Measurements from ENCODE around the gene PRG2.
"Not testable (repeated sequence)": the region's sequence is repeated elsewhere in the genome, so short reads cannot be mapped to it uniquely, and the experiment has no call there.

Gene PRG2

DNA sequence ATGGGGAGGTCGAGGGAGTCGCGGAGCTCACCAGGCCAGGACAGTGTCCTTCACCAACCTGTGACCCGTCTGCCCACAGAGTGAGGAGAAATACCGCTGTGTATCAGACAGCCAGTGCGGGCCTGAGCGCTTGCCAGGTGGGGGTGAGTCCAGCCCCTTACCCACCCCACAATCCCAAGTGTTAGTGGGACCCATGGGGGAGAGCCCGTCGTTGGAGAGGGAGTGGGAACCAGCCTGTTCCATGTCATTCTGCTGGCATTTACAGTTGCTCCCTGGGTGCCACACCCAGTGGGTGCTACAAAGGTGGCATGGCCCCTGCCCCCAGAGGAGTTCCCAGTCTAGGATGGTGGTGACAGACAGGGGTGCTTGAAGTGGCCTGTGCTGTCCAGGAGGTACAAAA, 43.1 kb downstream of the PRG2 start:
- DNase-seq (ENCODE audit: low read depth in 2 of 2): no peak

GRCh38 chr11:57345555-57346211, 44.8 kb downstream of the PRG2 start:
- peak; percentile 36 to 40 for DNase-seq (ENCODE audit: low read depth in 2 of 2)

- DNase-seq (ENCODE audit: low read depth in 2 of 2): no peak
Measured at GRCh38 chr11:57344826-57345225, 45.6 kb downstream of the PRG2 start.

DNA sequence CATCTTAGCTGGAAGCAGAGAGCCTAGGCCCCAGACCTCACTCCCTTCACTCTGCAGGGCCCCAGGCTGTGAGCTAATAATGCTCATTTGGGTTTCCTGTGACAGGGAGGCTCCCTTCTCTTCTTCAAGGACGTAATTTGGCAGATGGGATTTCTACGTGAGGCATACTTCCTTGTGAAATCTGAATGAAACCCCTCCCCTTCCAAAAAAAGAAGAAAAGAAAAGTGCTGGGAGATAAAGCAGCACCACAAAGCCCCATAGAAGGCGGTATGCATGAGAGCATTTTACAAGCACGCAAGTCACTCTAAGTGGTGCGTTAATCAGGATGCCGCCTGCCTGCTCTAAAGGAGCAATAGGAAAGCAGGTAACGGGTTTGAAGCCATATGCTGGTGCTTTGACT, 46.6 kb downstream of the PRG2 start:
- DNase-seq (ENCODE audit: low read depth in 2 of 2): no peak

- no peak for DNase-seq (ENCODE audit: low read depth in 2 of 2)
Measured at GRCh38 chr11:57342702-57343101, 47.7 kb downstream of the PRG2 start.

DNA sequence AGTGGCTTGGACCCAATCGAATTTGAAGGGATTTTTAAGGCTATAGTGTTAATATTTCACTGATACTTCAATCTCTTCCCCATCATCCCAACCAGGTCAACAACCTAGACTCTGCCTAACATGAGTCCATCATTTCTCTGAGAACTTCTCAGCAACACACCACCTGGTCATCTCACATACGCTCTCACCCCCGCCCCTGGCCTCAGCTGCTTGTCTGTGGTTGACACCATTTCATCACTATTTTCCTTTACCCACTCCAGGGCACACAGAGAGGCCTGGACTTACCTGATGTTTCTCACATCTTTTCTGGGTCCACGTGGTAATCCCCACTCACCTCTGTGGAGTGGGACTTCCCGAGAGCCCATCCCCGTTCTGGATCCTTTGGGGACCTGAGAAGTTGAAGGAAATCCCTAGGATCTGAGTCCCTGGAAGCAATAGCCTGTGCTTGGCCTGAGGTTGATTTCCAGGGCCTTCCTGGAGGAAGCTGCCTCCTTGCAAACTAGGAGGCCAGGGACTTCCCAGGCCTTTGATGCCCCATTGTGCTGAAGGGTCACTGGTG, 49.1 kb downstream of the PRG2 start:
- DNase-seq (ENCODE audit: low read depth in 2 of 2): no peak

DNA sequence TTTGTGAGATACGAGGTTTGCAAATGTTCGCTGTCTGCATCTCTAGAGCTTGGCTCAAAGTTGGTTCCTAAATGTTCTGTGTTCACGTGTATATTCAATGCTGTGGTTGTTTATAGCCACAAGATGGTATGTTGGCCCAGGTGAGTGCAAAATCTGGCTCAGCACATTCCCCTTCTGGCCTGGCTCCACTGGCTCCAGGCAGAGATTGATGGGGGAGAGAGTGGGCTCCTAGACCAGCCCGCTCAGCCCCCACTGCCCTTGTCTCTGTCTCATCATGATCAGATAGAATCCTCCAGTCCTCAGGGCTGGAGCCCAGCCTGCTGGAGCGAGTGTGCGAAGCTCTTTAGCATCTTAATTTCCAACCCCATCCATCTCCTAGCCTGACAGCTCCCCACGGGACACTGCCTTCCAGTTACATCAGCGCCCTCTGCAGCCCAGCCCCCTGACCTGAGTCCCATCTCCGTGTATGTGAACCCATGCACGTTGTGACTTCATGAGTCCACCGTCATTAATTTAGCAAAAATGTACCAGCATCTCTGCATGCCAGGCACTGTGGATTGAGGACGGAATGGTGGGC, 50.3 kb downstream of the PRG2 start:
- peak in 1 of 2 experiments; percentile 15 for DNase-seq (ENCODE audit: low read depth in 2 of 2)

DNA sequence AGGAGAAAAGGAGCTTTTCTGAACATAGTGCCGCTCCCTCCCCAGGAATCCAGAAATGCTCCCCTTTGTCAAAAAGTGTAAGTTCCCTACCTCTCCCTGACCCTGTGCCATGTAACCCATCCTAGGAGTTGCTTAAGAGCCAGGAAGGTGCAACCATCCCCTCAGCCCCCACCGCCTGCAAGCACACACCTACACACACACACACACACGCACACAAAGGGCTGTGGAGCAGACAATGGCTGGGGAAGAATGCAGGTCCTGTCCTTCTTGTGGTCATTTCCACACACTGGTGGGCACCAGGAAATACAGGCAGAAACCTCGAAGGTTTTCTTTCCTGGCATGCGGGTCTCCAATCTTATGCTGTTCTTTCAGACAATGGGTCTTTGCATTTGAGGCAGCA, 51.1 kb downstream of the PRG2 start:
- DNase-seq (ENCODE audit: low read depth in 2 of 2): no peak

- DNase-seq (ENCODE audit: low read depth in 2 of 2): no peak
Measured at GRCh38 chr11:57338142-57338541, 52.3 kb downstream of the PRG2 start, which contains the start of gene P2RX3. P2RX3 (plus strand) TSS chr11:57338352; CDS start chr11:57338551, 199 bp downstream.

- not testable (repeated sequence) for DNase-seq (ENCODE audit: low read depth in 2 of 2)
Measured at GRCh38 chr11:57336856-57337255, 53.6 kb downstream of the PRG2 start.

All from fibroblast of skin of left quadriceps (primary cell).